HepG2 (cell line): Measurements from ENCODE around the gene BICRA. TPM values are rescaled to one million over a fixed set of nuclear protein-coding genes. Genes with fewer than 3 reads are reported as not detected.
"Not testable (repeated sequence)": the region's sequence is repeated elsewhere in the genome, so short reads cannot be mapped to it uniquely, and the experiment has no call there.

Source experiments
- ATAC-seq: fragments of 200-7000 bp; cut with Tn5 transposase; 3 replicates; pipeline ENCODE4 v1.9.1; 2020; ENCODE audit warnings: mild to moderate bottlenecking, moderate library complexity
- BruUV-seq: library from RNA; stranded (reverse); fragments of 400-500 nt; replicated peaks from 2 replicates; lab custom pipeline; 2021; lab: Mats Ljungman, UMichigan
- CTCF ChIA-PET: fragments of 300-600 bp; formaldehyde crosslinking; extraction: SDS; loops from one replicate; lab custom pipeline; 2021; ENCODE audit warnings: low total read pairs, inconsistent platforms, low intra/inter-chr PET ratio; lab: Yijun Ruan, JAX
- POLR2A ChIA-PET: fragments of 350-600 bp; sonication (Branson Sonifier 250); formaldehyde crosslinking; loops from one replicate; lab custom pipeline; 2020; ENCODE audit warnings: antibody characterized with exemption, inconsistent platforms; lab: Yijun Ruan, JAX
- DNase-seq: peaks from one replicate; pipeline ENCODE4 v3.0.0-alpha.2; 2015; ENCODE audit warnings: low spot score
- FAIRE-seq: peaks from 3 replicates; lab custom pipeline; 2011; peaks lifted over from hg19 to GRCh38; lab: Jason Lieb, UNC
- H2AFZ ChIP-seq: one replicate; pipeline ENCODE4 v1.6.1; 2011; ENCODE audit warnings: low read length, inconsistent platforms
- H3K27ac ChIP-seq: fragments of 300-600 bp; 3 replicates; pipeline ENCODE4 v1.8.0; 2011; ENCODE audit warnings: mixed run types, mild to moderate bottlenecking, mixed read lengths, low read length, inconsistent platforms; ENCODE audit not compliant: insufficient read depth; ENCODE audit errors: extremely low read length
- H3K27me3 ChIP-seq, 2 experiments: fragments of 200-600 bp in 1 of 2; 2 replicates in 1 of 2; 3 replicates in 1 of 2; pipeline versions ENCODE4 v1.6.0 to v1.8.0; 2011; ENCODE audit warnings: low read length in 2 of 2, mild to moderate bottlenecking in 2 of 2, moderate library complexity in 2 of 2, inconsistent platforms in 1 of 2; ENCODE audit not compliant: insufficient read depth in 2 of 2, control insufficient read depth in 1 of 2
- H3K36me3 ChIP-seq, 2 experiments: fragments of 200-600 bp in 1 of 2; replicated peaks in 1 of 2; 2 replicates in 1 of 2; 3 replicates in 1 of 2; pipeline versions ENCODE4 v1.5.1 to v1.8.0; 2011; ENCODE audit warnings: low read length in 2 of 2, inconsistent platforms in 1 of 2; ENCODE audit not compliant: insufficient read depth in 2 of 2, control insufficient read depth in 1 of 2
- H3K4me1 ChIP-seq: 2 replicates; pipeline ENCODE4 v1.5.1; 2012; ENCODE audit warnings: low read length, inconsistent platforms; ENCODE audit not compliant: insufficient read depth
- H3K4me2 ChIP-seq: 2 replicates; pipeline ENCODE4 v1.6.0; 2011; ENCODE audit warnings: low read depth, low read length, inconsistent platforms
- H3K4me3 ChIP-seq, 3 experiments: fragments of 200-600 bp in 1 of 3; sonication (generic), shearing (Covaris generic) in 1 of 3; replicated peaks in 1 of 3; 2 replicates each; pipeline ENCODE4 v1.5.1; 2011 to 2016; ENCODE audit warnings: low read length in 3 of 3, inconsistent platforms in 2 of 3, low read depth in 2 of 3, mild to moderate bottlenecking in 2 of 3, control low read depth in 1 of 3, mixed read lengths in 1 of 3; ENCODE audit not compliant: insufficient read depth in 1 of 3
- H3K79me2 ChIP-seq: one replicate; pipeline ENCODE4 v1.6.1; 2011; ENCODE audit warnings: low read length, inconsistent platforms; ENCODE audit not compliant: insufficient read depth
- H3K9ac ChIP-seq: 2 replicates; pipeline ENCODE4 v1.6.0; 2011; ENCODE audit warnings: mild to moderate bottlenecking, low read depth, low read length, inconsistent platforms; ENCODE audit not compliant: insufficient read depth
- H3K9me3 ChIP-seq: 2 replicates; pipeline ENCODE4 v1.5.1; 2012; ENCODE audit warnings: mild to moderate bottlenecking, low read length
- H4K20me1 ChIP-seq: 2 replicates; pipeline ENCODE4 v1.6.0; 2011; ENCODE audit warnings: inconsistent platforms, mild to moderate bottlenecking, low read length, moderate library complexity; ENCODE audit not compliant: insufficient read depth
- AHDC1 ChIP-seq: sonication (generic); formaldehyde crosslinking; IDR thresholded peaks from 2 replicates; pipeline ENCODE4 v1.5.1; 2020; ENCODE audit warnings: mild to moderate bottlenecking, missing genetic modification reagents, borderline replicate concordance
- ASH2L ChIP-seq: fragments of 300-600, 200-600 bp; sonication (generic); IDR thresholded peaks from 2 replicates; pipeline ENCODE4 v1.7.0; 2017; ENCODE audit warnings: low read depth, mild to moderate bottlenecking, moderate library complexity, mixed read lengths, low read length; ENCODE audit not compliant: insufficient read length
- FIP1L1 ChIP-seq: fragments of 200-400 bp; formaldehyde crosslinking; IDR thresholded peaks from 2 replicates; pipeline ENCODE4 v1.6.1; 2018; ENCODE audit warnings: low read depth, mild to moderate bottlenecking, low read length, moderate library complexity, borderline replicate concordance; ENCODE audit not compliant: insufficient read depth
- GABPB1 ChIP-seq: IDR thresholded peaks from 2 replicates; pipeline ENCODE4 v1.6.1; 2016; ENCODE audit warnings: mild to moderate bottlenecking, missing genetic modification reagents, moderate library complexity, missing compliant biosample characterization
- RCOR2 ChIP-seq: IDR thresholded peaks from 2 replicates; pipeline ENCODE4 v1.6.1; 2016; ENCODE audit warnings: missing biosample characterization, missing genetic modification reagents
- SCMH1 ChIP-seq: sonication (generic); formaldehyde crosslinking; IDR thresholded peaks from 2 replicates; pipeline ENCODE4 v1.9.0; 2021; ENCODE audit warnings: missing genetic modification reagents, mild to moderate bottlenecking, borderline replicate concordance
- SNRNP70 ChIP-seq: fragments of 200-400 bp; formaldehyde crosslinking; IDR thresholded peaks from 2 replicates; pipeline ENCODE4 v1.6.1; 2017; ENCODE audit warnings: mild to moderate bottlenecking, low read depth, low read length, moderate library complexity
- ZNF446 ChIP-seq: sonication (generic); formaldehyde crosslinking; IDR thresholded peaks from 2 replicates; pipeline ENCODE4 v1.5.0; 2020; ENCODE audit warnings: mild to moderate bottlenecking, missing genetic modification reagents
- ZNF709 ChIP-seq: sonication (generic); formaldehyde crosslinking; IDR thresholded peaks from 2 replicates; pipeline ENCODE4 v1.5.0; 2020; ENCODE audit warnings: mild to moderate bottlenecking, missing genetic modification reagents
- WGBS: methylation state at CpG from one replicate; pipeline ENCODE4 v1.1.6; 2017; ENCODE audit warnings: low lambda C conversion rate; 5-methylcytosine and 5-hydroxymethylcytosine counted together
- in situ Hi-C: cut with HindIII; loops from 2 replicates; pipeline ENCODE4 v1.10.0; 2017; ENCODE audit warnings: low pct_unique_long_range_greater_than_20kb; ENCODE audit not compliant: extremely low pct_ligation_motif_present
- intact Hi-C: fragments of 100-400 bp; cut with micrococcal nuclease; formaldehyde crosslinking; loops from one replicate; pipeline ENCODE4 v1.10.0; 2022; ENCODE audit not compliant: unreplicated experiment
- polyA plus RNA-seq, 8 experiments: library from polyadenylated mRNA; depleted of rRNA in 3 of 8; stranded (reverse) in 7 of 8; unstranded in 1 of 8; fragments of >200 nt; fragmentation: Illumina TruSeq in 4 of 8; extraction: Trizol in 4 of 8; gene quantifications; 2 replicates each; pipeline versions ENCODE4 v1.2.1 to v1.2.3, GENCODE V29; 2011 to 2016; ENCODE audit warnings: low read depth in 4 of 8, missing spikeins in 1 of 8, mixed read lengths in 1 of 8; ENCODE audit not compliant: insufficient read depth in 1 of 8
- total RNA-seq, 5 experiments: library from RNA; depleted of rRNA; stranded (reverse); fragments of >200 nt; fragmentation: Illumina TruSeq; extraction: Trizol; gene quantifications; 2 replicates each; pipeline ENCODE4 v1.2.3, GENCODE V29; 2016; ENCODE audit warnings: low read depth in 1 of 5

BICRA gene
- total and polyA plus RNA-seq, 2 of the 13 experiments (the other 11 are each of a cell fraction or from before 2014, with no cell fraction given), result 0.55 to 0.71 TPM

GRCh38 chr19:47633996-47634395, 25.1 kb downstream of the BICRA start (continued):
- TF ChIP-seq SCMH1, result no peak
- no peak for TF ChIP-seq SNRNP70

- FAIRE-seq, H3K4me3 ChIP-seq, DNase-seq, ATAC-seq, H3K4me2 ChIP-seq, POLR2A ChIA-PET, H3K9ac ChIP-seq, CTCF ChIA-PET, H3K9me3 ChIP-seq, intact Hi-C loops, in situ Hi-C loops, BruUV-seq, H3K27me3 ChIP-seq, H2AFZ ChIP-seq, H3K36me3 ChIP-seq, H3K27ac ChIP-seq, H4K20me1 ChIP-seq: not testable (repeated sequence)
- H3K79me2 ChIP-seq, result peaks cover 28% of the 10 kb centered on the region
- 95% methylated on average over 6 of the region's 6 CpGs for WGBS
- H3K4me1 ChIP-seq, result peaks cover 12% of the 10 kb centered on the region
These were observed 26.3 kb downstream of the BICRA start for GRCh38 chr19:47635152-47635754.

- Histone ChIP-seq H3K4me2 (no peak overlapping the region), H4K20me1 (0 out of 2 replicates have a peak, but pooled peaks cover 3% of the 10 kb centered on the region), H3K9me3 (no peaks in the 10 kb centered on the region), H2AFZ (no peak overlapping the region), H3K36me3 (no peaks in the 10 kb centered on the region), H3K4me1 (peaks cover 12% of the 10 kb centered on the region), H3K9ac (no peak overlapping the region), H3K27ac (no peak overlapping the region), H3K4me3 (no peak overlapping the region), H3K79me2 (peaks cover 14% of the 10 kb centered on the region), H3K27me3 (no peaks in the 10 kb centered on the region)
- ATAC-seq, result no peak
- FAIRE-seq, result no peak
- DNase-seq, result no peak
- CTCF ChIA-PET, result no interaction called here
- intact Hi-C loops, result no loop called here
- 94% methylated on average over 10 of the region's 11 CpGs for WGBS
- in situ Hi-C loops, result no loop called here
- POLR2A ChIA-PET, result no interaction called here
- no TSS peak for BruUV-seq
- no peak for TF ChIP-seq ZNF446 (CRISPR knock-in tag)
- TF ChIP-seq FIP1L1, result no peak
- no peak for TF ChIP-seq ZNF709 (CRISPR knock-in tag)
- TF ChIP-seq ASH2L, result no peak
- no peak for TF ChIP-seq GABPB1
- TF ChIP-seq RCOR2 (CRISPR knock-in tag), result no peak
- TF ChIP-seq AHDC1 (CRISPR knock-in tag), result no peak
These were observed 28.6 kb downstream of the BICRA start for GRCh38 chr19:47637550-47637949.
